Stimulated activated CD4-positive, alpha-beta T cell treated with anti-CD3 and anti-CD28 coated beads, Interleukin-12 subunit alpha, Interleukin-12 subunit beta, amount 100 ng/mL, for 48 hours (primary cell): ENCODE measurements around the gene RNF39.
A peak's percentile ranks its signal among the peaks of the same experiment; 100 is the strongest.

Experiments used
- DNase-seq, 3 donors: peaks; one replicate each; pipeline ENCODE4 v3.0.0-alpha.2; 2020; ENCODE audit warnings: low read depth in 2 of 3, low spot score in 1 of 3

The RNF39 gene

GRCh38 chr6:30097902-30098768, 22.6 kb upstream of the RNF39 start:
- no peak for DNase-seq

GRCh38 chr6:30096829-30097228, 21.3 kb upstream of the RNF39 start:
- no peak for DNase-seq

- no peak for DNase-seq
Measured at GRCh38 chr6:30093951-30094661, 18.5 kb upstream of the RNF39 start.

DNA sequence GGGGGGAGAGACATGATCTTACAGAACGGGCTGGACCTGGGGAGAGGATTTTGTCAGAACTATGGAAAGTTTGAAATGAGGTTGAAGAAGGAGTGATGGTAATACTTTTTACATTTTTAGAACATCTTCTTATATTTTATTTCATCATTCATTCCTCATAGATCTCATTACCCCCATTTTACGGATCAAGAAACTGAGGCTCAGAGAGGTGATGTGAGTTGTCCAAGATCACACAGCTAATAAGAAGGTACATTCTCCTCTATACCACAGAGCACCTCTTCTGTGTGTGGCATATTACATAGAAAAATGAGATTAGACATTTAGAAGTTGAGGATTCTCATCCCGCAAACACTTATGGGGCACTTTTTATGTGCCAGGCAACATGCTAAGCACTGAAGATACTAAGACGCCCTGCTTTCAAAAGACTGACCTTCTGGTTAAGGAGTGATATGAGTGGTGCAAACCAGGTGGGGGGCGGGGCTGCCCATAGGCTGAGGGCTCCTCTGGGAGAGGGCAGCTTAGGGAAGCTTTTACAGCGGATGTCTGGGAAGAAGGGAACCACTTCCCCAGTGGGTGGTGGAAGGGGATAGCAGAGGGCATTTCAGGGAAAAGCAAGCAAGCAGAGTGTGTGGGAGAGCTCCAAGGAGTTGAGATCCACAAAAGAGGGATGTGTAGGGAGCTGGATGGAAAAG, 17.4 kb upstream of the RNF39 start:
- no peak for DNase-seq

DNA sequence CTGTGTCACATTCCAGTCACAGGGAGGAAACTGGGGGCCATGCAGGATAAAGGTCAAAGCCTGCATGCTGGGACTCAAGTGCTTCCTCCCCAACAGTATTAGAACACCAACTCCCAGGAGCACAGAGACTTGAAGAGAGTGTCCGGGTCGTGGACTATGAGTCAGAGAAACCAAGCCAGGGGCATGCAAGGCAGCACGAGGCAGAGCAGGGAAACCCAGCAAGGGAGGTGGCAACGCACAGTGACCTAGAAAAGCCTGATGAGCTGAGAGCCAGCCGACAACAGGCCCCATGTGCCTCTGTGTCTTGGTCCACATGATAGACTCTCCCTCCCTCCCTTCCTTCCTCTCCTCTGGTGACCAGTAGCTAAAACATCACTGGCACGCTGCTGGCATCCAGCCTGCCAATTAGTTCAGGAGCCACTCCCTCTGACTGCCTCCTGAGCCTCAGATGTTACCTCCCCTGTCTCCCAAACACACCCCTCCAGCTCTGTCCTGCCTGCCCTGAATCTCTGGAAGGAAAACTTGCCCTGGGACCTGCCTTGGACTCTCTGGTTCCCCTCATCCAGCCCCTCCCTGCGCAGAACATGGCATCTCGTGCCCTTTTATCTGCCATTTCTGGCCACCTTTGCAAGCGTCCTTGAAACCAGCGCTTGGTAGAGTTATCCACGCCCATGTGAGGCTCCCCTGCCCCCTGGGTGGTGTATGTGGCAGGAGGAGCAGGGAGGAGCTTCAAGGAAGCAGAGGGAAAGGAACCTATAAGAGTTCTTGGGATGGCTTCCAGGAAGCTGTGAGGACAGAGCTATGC, 16.2 kb upstream of the RNF39 start:
- DNase-seq, result no peak

DNA sequence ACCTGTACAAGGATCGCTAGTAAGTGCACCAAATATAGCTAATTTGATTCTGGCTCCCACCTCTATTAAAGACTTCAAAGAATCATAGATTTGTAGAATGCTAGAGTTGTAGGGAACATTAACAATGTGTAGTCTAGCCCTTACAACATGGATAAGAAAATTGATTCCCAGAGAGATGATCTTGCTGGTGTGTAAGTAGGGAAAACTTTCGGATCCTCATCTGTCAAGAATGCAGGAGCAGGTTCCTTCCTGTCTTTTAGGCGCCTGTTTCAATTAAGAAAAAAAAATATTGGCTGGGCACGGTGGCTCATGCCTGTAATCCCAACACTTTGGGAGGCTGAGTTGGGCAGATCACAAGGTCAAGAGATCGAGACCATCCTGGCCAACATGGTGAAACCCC, 12.3 kb upstream of the RNF39 start:
- no peak for DNase-seq

DNA sequence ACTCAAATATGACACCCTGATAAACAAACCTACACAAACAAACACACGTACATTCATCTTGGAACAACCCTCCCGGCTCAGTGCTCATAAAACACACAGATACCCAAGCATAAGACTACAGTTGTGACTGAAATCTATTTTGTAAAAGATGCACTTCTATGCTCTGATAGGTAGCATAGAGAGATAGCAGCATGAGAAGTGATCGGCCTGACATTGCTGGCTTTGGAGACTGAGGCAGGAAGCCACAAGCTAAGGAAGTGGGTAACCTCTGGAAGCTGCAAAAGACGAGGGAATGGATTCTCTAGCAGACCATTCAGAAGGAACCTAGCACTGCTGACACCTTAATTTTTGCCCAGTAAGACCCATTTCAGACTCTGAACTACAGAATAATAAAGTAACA, 1.6 kb upstream of the RNF39 start:
- DNase-seq, result no peak

- DNase-seq, result no peak
Measured at GRCh38 chr6:30075790-30076732, 492 bp upstream of the RNF39 start.

DNA sequence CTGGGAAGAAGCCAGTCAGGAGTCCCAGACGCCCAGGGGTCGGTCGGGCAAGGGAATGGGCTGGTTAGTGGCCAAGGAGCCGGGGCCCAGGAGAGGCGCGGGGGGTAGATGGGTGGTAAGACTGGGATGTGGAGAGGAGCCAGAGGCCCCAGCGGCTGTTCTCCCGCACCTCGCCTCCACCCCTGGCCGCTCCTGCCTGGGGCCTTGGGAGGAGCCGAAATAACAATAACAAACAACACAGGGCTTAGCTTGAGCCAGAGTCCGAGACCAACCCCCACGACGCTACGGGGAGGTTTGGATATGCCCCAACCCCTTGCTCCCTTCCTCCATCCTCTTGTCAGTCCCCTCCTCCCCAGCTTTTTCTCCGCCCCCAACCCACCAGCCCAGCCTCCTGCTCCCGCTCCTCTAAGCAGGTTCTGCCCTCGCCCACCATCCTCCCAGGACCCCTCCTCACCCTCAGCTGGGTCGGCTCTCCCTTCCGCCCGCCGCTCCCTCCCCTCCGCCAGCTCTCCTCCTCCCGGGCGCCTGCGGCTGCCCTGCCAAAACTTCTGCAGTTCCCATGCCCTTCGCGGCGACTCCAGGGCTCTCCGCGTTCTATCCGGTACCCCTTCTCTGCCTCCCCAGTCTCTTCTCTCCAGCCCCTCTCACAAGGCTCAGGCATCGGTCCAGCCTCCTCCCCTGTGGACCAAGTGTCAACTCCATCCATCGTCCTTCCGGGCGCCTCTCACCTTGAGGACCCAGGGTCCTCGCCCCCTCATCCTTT, 1.1 kb downstream of the RNF39 start:
- no peak for DNase-seq

GRCh38 chr6:30073489-30074235, 1.9 kb downstream of the RNF39 start:
- DNase-seq, result no peak

DNA sequence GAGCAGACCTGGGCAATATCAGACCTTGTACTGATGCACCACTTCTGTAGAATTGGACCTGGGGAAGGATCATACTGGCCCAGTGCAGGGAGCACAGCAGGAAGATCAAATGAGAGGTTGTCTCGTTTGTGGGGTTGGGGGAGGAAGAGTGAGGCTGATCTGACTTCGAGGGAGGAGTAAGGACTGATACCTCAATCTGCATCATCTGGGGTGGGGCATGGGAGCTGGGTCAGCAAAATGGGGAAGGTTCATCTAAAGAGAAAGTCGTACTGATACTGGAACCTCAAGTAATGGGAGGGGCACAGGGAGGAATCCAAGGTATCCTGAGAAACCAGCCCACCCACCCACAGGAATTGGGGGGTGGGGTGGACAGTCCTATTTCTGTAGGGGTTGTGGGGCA, 3.7 kb downstream of the RNF39 start:
- DNase-seq, result no peak

GRCh38 chr6:30071081-30071818, 4.3 kb downstream of the RNF39 start:
- DNase-seq, result no peak

GRCh38 chr6:30067460-30068139, 8.0 kb downstream of the RNF39 start:
- no peak for DNase-seq

DNA sequence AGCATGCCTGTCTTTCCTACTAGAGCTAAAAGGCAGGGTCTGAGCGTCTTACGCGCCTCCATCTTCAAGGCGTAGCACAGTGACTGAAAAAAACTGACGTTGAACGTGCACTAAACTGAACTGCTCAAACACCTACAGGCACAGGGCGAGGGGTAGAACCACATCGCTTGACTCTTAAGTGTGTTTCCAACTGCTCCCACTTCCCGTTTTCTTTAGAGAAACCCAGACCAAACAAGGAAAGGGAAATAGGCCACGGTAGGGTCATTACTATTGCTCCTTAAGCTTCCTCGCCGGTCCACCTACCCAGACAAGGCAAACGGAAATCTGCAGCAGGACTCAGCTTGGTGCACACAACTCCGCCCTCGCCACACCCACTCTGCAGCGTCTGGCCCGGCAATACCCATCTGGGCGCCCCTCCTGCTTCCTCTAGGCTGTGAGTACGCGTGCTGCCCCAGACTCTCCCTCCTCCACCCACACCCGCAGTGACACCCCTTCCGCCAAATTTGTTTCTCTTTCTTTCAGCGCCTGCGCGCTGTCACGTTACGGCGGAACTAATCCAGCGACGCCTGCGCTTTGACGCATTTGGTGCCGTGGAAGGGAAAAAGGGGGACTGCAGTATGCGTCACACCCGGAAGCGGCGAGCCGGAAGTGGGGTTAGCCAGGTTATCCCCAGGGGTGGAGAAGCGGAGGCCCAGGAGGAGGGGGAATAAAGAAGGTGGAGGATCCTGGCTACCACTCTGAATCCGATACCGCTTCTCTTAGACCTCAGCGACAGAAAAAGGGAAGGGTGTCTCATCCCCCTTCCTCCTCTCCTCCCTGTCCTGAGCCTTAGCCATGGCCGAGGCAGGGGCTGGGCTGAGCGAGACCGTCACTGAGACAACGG, 8.8 kb downstream of the RNF39 start, which contains the start of gene PPP1R11:
Gene PPP1R11, plus strand, starts transcription at position 622 of the 883 bp plus-strand sequence. Its CDS starts 213 bp downstream, at position 835.
- peak; percentile 96 to 98 (median 96) for DNase-seq

GRCh38 chr6:30066082-30066481, 9.5 kb downstream of the RNF39 start:
- no peak for DNase-seq

DNA sequence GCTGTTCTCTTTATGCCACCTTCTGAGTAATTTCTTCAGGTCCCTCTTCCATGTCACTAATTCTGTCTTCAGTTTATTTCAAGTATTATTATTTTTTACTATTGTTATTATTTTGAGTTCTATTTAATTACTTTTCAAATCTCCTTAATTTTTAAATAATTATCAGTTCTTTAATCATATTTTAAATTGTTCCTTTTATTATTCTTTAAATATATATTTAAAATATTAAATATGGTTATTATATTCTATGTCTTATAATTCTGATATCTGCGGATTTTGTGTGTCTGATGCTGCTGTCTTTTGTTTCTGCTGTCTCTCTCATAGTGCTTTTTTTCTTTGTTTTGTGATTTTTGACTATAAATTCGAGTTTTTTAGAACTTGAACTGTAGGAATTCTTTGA, 12.3 kb downstream of the RNF39 start:
- no peak for DNase-seq
